Measurements from ENCODE around the gene LAYN. TPM values are rescaled to one million over a fixed set of nuclear protein-coding genes. Genes with fewer than 3 reads are reported as not detected.

The LAYN gene
- total RNA-seq, 4 donors from 2014 or later, result 8.2 to 47.8 (median 37.2) TPM

DNA sequence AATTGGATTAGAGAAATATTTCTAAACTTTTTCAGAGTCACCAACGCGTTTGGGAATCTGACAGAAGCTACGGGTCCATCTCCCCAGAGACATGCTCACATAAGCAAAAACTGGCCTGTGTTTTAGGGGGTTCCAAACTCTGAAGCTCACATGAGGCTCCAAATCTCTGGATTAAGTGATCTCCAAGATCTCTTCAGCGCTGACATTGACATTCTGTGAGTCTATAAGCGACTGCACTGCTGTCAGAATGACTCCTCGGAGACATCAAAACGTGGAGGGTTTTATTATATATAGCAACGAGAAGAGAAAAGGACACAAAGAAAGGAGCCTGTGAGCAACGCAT is 61.1 kb downstream of the LAYN start:
- no peaks in the 10 kb centered on the region for H3K27me3 ChIP-seq
- no peak for ATAC-seq
- 14 to 15% methylated on average over 9 of the region's 9 CpGs for WGBS, 2 donors (ENCODE audit: low coverage in 1 of 2)
- peak overlapping the region; percentile 0 to 100 (median 98) for H3K27ac ChIP-seq
- H3K36me3 ChIP-seq, result no peaks in the 10 kb centered on the region
- peak overlapping the region; percentile 88 to 90 for H3K4me3 ChIP-seq
- no peak for TF ChIP-seq EP300 (IDR thresholded peaks at IDR 0.05)
- no peak for TF ChIP-seq POLR2AphosphoS5 (IDR thresholded peaks at IDR 0.05)
- TF ChIP-seq, protein P1, sequence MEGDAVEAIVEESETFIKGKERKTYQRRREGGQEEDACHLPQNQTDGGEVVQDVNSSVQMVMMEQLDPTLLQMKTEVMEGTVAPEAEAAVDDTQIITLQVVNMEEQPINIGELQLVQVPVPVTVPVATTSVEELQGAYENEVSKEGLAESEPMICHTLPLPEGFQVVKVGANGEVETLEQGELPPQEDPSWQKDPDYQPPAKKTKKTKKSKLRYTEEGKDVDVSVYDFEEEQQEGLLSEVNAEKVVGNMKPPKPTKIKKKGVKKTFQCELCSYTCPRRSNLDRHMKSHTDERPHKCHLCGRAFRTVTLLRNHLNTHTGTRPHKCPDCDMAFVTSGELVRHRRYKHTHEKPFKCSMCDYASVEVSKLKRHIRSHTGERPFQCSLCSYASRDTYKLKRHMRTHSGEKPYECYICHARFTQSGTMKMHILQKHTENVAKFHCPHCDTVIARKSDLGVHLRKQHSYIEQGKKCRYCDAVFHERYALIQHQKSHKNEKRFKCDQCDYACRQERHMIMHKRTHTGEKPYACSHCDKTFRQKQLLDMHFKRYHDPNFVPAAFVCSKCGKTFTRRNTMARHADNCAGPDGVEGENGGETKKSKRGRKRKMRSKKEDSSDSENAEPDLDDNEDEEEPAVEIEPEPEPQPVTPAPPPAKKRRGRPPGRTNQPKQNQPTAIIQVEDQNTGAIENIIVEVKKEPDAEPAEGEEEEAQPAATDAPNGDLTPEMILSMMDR (IDR thresholded peaks at IDR 0.05), result no peak
- TF ChIP-seq POLR2A (IDR thresholded peaks at IDR 0.05), result no peak
- no peaks in the 10 kb centered on the region for H3K9me3 ChIP-seq
- peaks cover 0 to 41% (median 6%) of the 10 kb centered on the region in 3 donors for H3K4me1 ChIP-seq

DNA sequence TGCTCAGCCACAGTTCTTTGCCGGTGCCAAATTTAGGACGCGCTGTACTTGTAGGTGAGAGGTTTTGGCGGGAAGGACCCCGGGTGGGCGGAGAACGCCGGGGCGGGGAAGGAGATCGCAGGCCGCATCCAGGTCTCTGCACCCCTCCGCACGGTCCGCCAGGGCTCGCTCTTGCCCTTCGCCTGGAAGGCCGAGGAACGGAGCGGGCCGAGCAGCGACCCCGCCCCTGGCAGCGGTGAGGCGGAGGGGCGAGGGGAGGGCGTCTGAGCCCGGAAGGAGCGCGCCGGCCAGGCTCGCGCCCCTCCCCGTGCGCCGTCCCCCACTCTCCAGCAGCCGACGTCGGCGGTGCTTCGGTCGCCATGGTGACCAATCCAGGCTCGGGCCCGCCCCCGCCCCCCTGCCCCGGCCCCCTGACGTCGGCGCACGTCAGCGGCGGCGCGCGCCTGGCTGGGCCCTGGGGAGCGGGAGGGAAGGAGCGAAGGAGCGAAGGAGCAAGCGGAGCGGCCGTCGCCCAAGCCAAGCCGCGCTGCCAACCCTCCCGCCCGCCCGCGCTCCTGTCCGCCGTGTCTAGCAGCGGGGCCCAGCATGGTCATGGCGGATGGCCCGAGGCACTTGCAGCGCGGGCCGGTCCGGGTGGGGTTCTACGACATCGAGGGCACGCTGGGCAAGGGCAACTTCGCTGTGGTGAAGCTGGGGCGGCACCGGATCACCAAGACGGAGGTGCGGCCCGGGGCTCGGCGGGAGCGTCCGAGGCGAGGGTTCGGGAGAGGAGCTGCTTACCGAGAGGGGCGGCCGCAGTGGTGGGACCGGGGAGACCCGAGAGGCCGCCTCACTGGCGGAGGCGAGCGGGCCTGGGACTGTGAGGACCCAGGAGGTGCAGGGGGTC is 61.7 kb downstream of the LAYN start, which contains the start of gene SIK2:
SIK2 (plus strand) TSS at position 471 of the 886 bp plus-strand sequence; CDS start at position 586, 115 bp downstream.
- WGBS, 2 donors (ENCODE audit: low coverage in 1 of 2), result 0% methylated on average over 5 to 9 of the region's 100 CpGs
- H3K36me3 ChIP-seq, result no peaks in the 10 kb centered on the region
- H3K27me3 ChIP-seq, result no peaks in the 10 kb centered on the region
- H3K4me3 ChIP-seq, result peak within 1 kb of the TSS; percentile 88 to 90
- ATAC-seq, result peak; percentile 97
- TF ChIP-seq, protein P1 (IDR thresholded peaks at IDR 0.05), result peak; percentile 57 to 99 (median 97)
- TF ChIP-seq POLR2A (IDR thresholded peaks at IDR 0.05), result peak; percentile 28 to 59
- peak; percentile 90 for TF ChIP-seq POLR2AphosphoS5 (IDR thresholded peaks at IDR 0.05)
- TF ChIP-seq EP300 (IDR thresholded peaks at IDR 0.05), result no peak
- peaks cover 0 to 48% (median 6%) of the 10 kb centered on the region in 3 donors for H3K4me1 ChIP-seq
- peak within 1 kb of the TSS; percentile 94 to 100 (median 98) for H3K27ac ChIP-seq
- no peaks in the 10 kb centered on the region for H3K9me3 ChIP-seq

DNA sequence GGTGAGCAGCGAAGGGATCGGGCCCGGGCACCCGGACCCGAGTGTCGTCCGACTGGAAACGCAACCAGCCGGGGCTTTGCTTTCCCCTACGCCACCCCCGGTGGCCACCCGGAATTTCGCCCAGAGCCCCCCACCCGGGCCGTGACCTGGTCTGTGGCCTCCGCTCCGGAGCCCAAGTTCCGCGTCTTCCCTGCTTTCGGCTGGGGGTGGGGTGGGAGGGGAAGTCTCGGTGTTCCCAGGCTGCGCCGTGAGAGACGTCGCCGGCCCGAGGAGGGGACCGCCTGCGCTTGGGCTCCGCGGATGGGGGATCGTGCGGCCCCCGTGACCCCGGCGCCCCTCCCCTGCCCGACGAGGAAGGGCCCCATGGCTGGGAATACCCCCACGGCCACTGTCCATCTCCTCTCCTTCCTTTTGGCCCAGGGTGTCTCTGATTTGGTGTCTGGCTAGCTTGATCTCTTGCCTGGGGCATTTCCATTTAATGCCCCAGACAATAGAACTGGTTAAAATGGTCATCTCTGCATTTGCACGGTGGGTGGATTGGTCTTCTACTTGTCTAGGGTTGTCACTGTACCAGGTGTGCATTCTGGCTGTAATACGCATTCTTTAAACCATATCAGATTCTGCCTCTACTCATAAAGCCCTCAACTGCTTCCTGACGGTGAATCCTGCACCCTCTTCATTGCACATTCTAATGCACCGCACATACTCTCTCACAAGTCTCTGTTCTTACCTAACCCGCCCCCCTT is 62.5 kb downstream of the LAYN start:
- H3K36me3 ChIP-seq, result no peaks in the 10 kb centered on the region
- H3K4me1 ChIP-seq, result peaks cover 0 to 56% (median 6%) of the 10 kb centered on the region in 3 donors
- TF ChIP-seq, protein P1 (IDR thresholded peaks at IDR 0.05), result no peak
- no peak for TF ChIP-seq POLR2A (IDR thresholded peaks at IDR 0.05)
- TF ChIP-seq POLR2AphosphoS5 (IDR thresholded peaks at IDR 0.05), result no peak
- no peak for TF ChIP-seq EP300 (IDR thresholded peaks at IDR 0.05)
- WGBS, 2 donors (ENCODE audit: low coverage in 1 of 2), result 1% methylated on average over 5 of the region's 44 CpGs
- no peaks in the 10 kb centered on the region for H3K9me3 ChIP-seq
- peak overlapping the region; percentile 94 to 100 (median 98) for H3K27ac ChIP-seq
- H3K27me3 ChIP-seq, result no peaks in the 10 kb centered on the region
- ATAC-seq, result peak; percentile 7
- peak overlapping the region; percentile 88 to 90 for H3K4me3 ChIP-seq

DNA sequence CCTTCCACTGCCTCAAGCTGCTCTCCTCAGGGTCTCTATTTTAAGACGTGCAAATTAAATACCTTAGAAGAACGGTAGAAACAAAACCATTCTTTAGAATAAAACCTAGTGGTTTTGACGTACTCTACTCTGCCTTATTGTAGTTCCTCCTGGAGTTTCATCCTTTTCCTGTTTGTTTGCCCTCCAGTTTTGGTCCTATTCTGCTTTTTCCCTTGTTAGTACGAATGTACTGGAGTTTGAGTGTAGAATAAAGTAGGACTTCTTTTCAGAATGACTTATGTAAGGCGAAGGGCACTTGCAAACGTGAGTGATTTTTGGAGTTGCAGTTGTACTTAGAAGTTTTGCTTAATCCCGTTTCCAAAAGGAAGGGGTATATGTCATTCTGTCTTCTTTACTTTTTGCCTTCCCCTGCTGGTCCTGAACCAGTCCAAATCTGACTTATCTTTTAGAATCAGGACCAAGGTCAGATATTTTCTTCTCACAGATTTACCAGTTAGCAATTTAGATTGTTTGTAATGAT is 63.2 kb downstream of the LAYN start:
- 0 to 7% methylated on average over 4 to 7 of the region's 7 CpGs for WGBS, 2 donors (ENCODE audit: low coverage in 1 of 2)
- H3K4me1 ChIP-seq, result peaks cover 0 to 56% (median 6%) of the 10 kb centered on the region in 3 donors
- TF ChIP-seq, protein P1 (IDR thresholded peaks at IDR 0.05), result no peak
- TF ChIP-seq EP300 (IDR thresholded peaks at IDR 0.05) (no peak), POLR2A (IDR thresholded peaks at IDR 0.05) (no peak), POLR2AphosphoS5 (IDR thresholded peaks at IDR 0.05) (no peak)
- H3K4me3 ChIP-seq, result peak overlapping the region; percentile 88 to 90
- ATAC-seq, result no peak
- no peaks in the 10 kb centered on the region for H3K36me3 ChIP-seq
- peak overlapping the region; percentile 94 to 100 (median 98) for H3K27ac ChIP-seq
- no peaks in the 10 kb centered on the region for H3K27me3 ChIP-seq
- H3K9me3 ChIP-seq, result no peaks in the 10 kb centered on the region

All from gastroesophageal sphincter (tissue), 4 donors.